Ammon's horn (tissue), 1 donor: ENCODE results near the gene LYPD3.
"Not testable (repeated sequence)": the region's sequence is repeated elsewhere in the genome, so short reads cannot be mapped to it uniquely, and the experiment has no call there.

Source experiments
- DNase-seq: peaks from one replicate; pipeline ENCODE4 v3.0.0-alpha.2; 2016; ENCODE audit warnings: low spot score

The LYPD3 gene

GRCh38 chr19:43461303-43461702 is 4.1 kb downstream of the LYPD3 start:
- DNase-seq, result no peak

- DNase-seq, result no peak
These were observed 4.9 kb downstream of the LYPD3 start for GRCh38 chr19:43460362-43461016.

DNA sequence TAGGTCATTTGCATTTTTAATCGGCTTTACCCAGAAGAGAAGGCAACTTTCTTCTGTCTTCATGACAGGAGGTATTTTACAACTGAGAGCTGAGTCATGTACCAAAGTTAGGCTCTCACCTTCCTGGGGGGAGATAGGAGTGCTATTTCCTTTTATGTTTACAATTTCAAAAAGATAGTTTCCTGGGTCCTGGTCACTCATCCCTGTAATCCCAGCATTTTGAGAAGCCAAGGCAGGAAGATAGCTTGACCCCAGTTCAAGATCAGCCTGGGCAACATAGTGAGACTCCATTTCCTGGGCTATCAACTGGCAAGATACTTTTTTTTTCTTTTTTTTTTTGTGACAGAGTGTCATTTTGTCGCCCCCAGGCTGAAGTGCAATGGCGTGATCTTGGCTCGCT is 7.6 kb downstream of the LYPD3 start:
- no peak for DNase-seq

DNA sequence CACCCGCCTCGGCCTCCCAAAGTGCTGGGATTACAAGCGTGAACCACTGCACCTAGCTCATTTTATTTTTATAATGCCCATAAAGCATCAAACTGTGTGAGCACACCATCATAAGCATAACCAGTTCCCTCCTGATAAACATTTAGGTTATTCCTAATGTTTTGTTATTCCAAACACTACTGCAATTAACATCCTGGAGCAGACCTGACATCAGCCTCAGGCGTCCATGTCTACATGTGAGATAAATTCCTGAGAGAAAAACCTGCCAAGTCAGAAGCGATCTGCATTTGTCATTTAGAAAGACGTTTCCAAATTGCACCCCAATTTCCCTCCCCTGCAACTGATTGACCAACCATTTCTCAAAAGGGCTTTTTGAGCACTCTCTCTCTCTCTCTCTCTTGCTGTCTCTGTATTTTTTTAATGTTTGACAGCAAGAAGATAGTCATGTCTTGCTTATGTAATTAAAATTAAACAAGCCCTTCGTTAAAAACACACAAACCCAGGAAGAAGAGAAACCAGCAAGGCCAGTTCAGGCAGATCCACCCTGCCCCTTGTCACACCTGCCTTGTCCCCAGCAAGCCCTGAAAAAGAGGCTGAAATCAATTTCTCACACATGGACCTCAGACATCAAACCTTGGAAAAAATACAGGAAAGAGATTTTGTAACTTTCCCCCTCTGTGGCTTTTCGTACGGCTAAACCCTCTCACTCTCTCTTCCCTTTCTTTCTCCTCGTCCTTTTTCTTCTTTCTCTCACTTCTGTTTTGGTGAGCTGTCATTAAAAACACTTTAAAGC is 9.9 kb downstream of the LYPD3 start:
- no peak for DNase-seq

DNA sequence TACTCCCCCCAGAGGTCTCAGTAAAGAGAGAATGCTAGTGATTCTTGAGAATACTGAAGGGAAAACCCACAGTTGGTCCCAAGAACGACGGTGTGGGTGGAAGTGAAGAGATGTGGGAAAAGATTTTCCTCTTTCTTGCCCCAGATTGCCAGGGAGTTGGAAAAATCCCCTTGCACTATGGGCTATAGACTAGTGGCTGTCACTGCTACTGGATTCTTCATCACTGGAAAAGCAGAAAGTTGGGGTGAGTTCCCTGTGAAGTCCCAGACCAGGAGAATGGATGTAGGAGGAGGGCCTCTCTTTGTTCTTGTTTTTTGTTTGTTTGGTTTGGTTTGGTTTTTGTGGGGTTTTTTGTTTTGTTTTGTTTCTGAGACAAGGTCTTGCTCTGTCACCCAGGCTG is 11.4 kb downstream of the LYPD3 start:
- no peak for DNase-seq

GRCh38 chr19:43452582-43452981 is 12.8 kb downstream of the LYPD3 start:
- DNase-seq, result no peak

DNA sequence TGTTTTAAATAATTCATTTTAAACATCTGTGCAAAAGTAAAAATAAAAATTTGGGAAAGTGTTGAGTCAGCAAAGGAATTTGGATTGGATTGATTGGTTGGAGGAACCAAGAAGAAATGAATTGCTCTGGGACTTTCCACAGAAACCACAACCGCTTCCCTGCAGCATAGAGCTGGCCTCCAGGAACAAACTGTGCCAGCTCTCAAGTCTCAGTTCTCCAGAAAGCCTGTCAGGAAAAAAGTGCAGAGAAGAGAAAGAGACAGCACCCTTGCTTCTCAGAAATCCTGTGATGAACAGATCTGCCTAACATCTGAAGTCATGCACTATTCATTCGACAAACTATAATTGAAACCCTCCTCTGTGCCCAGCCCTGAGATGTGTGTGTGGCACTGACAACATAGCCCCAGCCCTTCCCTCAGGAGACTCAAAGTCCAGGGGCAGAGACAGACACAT is 14.8 kb downstream of the LYPD3 start:
- no peak for DNase-seq

DNA sequence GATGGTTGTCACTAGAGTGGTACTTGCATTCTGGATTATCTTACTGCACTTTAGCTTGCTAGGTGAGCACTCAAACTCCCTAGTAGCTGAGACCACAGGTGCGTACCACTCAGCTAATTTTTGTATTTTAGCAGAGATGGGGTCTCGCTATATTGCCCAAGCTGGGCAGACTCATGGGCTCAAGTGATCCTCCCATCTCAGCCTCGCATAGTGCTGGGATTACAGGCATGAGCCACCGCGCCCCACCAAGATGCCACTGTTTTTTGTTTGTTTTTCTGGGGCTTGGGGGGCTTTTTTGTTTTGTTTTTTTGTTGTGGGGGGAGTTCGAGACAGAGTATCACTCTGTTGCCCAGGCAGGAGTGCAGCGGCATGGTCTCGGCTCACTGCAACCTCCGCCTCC is 17.8 kb downstream of the LYPD3 start:
- no peak for DNase-seq

GRCh38 chr19:43446746-43447489 is 18.5 kb downstream of the LYPD3 start:
- DNase-seq, result peak; percentile 88

DNA sequence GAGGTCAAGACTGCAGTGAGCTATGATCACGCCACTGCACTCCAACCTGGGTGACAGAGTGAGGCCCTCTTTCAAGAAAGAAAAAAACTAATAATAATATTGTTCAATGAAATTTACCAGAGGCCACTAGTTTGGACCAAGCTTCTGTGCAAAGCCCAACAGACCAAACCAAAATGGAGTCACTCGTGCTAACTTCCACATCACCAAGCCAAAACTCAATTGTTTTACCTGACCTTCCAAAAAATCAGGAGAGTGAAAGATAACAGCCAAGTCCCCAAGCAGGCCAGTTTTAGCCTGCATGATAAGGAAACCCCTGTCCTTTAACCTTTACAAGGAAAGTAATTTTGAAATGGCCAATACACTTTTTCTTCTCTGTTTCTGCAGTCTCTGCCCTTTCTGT is 20.0 kb downstream of the LYPD3 start:
- no peak for DNase-seq

DNA sequence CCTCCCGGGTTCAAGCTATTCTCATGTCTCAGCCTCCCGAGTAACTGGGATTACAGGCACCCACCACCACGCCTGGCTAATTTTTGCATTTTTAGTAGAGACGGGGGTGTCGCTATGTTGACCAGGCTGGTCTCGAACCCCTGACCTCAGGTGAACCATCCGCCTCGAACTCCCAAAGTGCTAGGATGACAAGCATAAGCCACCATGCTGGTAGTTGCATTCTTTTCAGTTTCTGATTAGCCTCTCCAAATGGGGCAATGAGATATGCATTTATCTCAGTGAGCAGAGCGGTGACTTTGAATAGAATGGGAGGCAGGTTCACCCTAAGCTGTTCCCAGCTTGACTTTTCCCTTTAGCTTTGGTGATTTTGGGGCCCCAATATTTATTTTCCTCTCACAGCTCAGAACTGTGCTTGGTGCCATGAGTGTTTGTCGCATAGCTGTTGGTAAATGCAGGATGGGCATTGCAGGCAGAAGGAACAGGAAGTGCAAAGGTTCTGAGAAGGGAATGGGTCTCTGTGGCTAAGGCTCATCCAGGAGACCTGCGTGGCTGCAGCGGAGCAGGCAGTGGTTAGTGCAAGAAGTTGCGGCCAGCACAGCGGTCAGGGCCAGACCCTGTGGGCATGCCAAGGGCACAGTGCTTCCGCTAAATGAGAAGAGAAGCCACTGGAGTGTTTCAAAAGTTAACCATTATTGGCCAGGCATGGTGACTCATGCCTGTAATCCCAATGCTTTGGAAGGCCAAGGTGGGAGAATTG is 20.7 kb downstream of the LYPD3 start:
- no peak for DNase-seq

- DNase-seq, result not testable (repeated sequence)
These were observed 21.3 kb downstream of the LYPD3 start for GRCh38 chr19:43444091-43444490.

- DNase-seq, result no peak
These were observed 23.7 kb downstream of the LYPD3 start for GRCh38 chr19:43441716-43442115.

GRCh38 chr19:43439709-43440063 is 25.7 kb downstream of the LYPD3 start:
- DNase-seq, result no peak

DNA sequence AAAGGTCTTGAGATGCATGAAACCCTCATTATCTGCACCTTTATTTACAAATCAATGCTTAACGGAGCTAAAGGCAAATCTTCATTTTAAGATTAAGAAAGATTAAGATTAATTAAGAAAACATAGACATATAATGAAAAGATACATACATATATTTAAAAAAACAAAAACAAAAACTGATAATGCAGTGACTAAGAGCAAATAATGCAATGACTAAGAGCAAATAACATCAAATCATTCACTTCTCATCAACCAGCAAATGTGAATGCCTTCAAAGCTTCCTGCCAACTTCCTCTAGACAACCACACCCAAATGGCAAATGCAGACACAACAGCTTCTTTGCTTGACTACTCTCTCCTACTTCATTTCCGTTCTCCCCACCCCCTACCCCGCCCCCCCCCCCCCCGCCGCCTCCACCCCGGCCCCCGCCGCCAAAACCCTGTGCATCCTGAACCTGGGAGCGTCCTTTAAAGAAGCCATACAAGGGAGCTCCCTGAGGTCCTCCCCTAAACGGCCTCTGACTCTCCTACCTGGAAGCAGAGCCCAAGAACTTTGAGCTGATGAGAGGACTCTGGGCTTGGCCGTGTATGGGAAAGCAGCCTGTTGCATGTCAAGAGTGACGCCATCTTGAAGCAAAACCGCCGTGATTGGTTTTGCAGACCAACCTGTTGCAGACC is 26.2 kb downstream of the LYPD3 start:
- DNase-seq, result no peak

DNA sequence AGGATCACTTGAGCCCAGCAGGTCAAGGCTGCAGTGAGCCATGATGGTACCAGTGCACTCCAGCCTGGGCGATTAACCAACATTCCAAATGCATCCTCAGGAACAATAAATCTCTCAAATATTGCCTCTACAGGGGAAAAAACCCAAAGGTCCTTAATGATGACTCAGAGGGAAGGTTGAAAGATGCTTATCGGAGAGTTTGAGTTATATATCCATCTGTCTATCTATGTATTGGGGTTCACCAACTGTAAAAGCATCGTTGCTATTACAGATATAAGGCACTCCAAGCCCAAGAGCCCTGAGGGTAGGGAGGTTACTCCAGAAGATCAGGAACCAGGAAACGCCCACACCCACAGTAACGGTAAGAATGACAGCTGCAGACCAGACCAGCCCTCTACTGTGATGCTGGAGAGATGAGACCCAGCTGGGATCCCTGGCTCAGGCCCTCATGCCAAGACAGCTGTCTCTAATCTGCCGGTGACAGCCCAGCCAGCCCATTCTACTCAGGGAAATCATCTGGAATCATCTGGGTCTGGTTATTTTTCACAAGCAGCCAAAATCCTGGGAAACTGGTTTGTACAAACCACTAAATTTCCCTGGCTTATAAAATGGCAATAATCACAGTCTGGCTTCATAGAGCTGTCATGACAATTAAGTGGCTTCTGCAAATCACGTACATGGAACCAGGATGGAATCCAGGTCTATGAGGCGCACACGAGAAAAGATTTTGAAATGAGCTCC is 26.9 kb downstream of the LYPD3 start:
- no peak for DNase-seq

DNA sequence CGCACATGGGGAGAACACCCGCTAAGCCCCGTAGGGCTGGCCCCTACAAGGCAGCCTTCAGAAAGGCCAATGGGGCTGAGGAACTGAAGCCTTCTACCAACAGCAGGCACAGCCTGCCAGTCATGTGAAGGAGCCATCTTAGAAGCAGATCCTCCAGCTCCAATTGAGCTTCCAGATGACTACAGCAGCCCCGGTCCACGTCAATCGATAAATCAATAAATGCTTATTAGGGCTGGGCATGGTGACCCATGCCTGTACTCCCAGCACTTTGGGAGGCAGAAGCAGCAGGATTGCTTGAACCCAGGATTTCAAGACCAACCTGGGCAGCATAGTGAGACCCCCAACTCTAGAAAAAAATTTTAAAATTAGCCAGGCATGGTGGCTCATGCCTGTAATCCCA is 27.7 kb downstream of the LYPD3 start:
- no peak for DNase-seq

DNA sequence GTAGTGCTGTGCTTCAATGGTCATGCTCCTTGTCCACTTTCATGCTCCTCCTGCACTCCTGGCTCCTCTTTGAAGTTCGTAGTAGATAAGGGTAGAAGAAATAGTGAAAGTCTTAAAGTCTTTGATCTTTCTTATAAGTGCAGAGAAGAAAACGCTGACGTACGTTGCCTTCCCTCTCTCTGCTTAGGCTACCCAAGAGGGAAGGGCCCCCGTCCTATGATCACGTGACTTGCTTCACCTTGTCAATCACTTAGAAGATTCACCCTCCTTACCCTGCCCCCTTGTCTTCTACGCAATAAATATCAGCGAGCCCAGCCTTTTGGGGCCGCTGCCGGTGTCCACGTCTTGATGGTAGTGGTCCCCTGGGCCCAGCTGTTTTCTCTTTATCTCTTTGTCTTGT is 28.1 kb downstream of the LYPD3 start:
- DNase-seq, result not testable (repeated sequence)

- no peak for DNase-seq
These were observed 29.6 kb downstream of the LYPD3 start for GRCh38 chr19:43435775-43436174.

- no peak for DNase-seq
These were observed 31.7 kb downstream of the LYPD3 start for GRCh38 chr19:43433689-43434088.

- no peak for DNase-seq
These were observed 32.1 kb downstream of the LYPD3 start for GRCh38 chr19:43433358-43433673.
